GM19463 (cell line): ENCODE results near the gene RAB6A.
"Not testable (repeated sequence)": the region's sequence is repeated elsewhere in the genome, so short reads cannot be mapped to it uniquely, and the experiment has no call there.

Source experiments
- ATAC-seq: cut with Tn5 transposase; IDR thresholded peaks from one replicate; pipeline ENCODE4 v1.9.1; 2021; ENCODE audit warnings: mild to moderate bottlenecking, moderate library complexity; ENCODE audit not compliant: unreplicated experiment

RAB6A gene

DNA sequence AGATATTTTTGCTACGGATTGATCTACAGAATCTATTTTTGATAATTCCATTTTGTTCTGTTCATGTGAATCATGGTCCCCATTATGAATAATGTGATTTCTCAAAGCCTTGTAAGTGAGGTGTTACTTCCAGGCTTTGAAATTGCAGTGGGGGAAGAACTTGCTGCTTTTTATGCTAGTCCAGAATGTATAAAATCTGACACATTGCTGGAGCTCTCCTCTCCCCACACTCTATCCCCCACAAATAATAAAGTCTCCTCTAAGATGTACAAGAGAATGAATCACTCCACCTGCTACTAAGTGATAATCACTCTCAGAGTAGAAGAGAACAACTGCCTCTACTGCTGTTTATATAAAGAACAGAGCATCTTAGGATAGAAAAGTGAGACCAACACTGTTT, 5.9 kb upstream of the RAB6A start:
- ATAC-seq = no peak

DNA sequence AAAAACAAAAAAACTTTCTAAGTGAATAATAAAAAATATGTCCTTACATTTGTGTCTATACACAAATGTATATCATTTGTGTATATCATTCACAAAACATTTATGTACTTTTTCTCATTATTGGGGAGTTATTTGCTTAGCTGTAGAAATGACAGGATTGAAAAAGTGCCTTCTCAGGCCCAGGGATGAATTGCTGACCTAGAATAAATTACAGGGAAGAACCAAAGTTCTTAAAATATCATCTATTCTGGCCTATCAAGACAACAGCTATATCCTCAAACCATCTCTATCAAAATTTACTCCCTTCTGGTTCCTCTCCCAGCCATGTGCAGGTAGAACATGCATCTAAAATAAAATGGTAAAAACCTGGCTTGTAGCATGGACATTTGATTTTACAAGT, 1.9 kb upstream of the RAB6A start:
- ATAC-seq = no peak

DNA sequence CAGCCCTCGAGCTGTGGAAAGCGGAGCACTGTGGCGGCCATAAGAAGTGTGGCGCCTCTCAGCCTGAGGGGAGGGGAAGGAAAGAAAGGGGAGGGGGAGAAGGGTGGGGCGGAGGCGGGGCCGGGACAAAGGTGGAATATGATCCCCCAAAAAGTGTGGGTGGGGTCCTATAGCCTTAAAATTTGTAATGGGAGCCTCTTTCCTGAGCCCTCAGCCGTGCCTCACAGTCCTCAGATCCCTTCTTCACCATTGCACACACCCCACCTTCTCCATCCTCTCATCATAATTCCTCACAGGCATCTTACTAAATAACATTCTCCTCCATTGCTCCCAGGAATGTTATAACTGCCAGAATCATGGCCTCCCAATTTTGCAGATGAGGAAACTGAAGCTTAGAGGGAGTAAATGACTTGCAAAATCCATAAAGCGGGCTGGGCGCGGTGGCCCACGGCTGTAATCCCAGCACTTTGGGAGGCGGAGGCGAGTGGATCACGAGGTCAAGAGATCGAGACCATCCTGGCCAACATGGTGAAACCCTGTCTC, 600 bp upstream of the RAB6A start:
- no peak for ATAC-seq

GRCh38 chr11:73760135-73760678, 667 bp downstream of the RAB6A start:
- no peak for ATAC-seq

- no peak for ATAC-seq
These were observed 1.2 kb downstream of the RAB6A start for GRCh38 chr11:73759610-73760134.

DNA sequence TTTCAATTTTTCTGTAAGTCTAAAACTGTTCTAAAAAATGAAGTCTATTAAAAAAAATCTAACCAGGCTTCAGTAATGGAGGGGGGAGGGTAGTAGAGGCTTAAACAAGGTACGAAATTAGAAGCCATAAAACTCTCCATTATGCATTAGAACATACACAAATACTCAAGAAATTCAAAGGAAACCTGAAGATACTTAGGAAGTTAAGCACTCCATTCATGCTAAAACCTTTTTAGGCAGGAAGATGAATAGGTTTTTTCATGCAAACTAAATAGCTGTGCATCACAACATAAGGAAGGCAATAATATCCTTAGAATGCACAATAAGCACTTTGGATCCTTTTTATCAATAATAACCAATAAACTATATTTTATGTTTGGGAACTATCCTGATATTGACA, 2.4 kb downstream of the RAB6A start:
- no peak for ATAC-seq

DNA sequence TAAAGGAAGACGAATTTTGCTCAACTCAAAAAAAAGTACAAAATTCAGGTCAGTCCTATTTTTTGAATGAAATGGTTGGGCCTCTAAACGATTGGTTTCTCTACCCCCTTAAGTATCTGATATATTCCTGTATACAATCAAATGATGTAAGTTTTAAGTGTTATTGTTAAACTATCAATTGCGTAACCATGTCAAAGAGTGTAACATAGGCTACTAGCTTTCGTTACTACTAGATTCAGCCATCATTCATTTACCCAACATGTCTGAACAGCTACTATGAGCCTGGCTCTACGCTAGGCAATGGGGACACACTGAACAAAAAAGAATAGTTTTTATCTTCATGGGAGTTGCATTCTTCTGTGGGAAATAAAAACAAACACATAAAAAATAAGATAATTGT, 3.3 kb downstream of the RAB6A start:
- no peak for ATAC-seq

GRCh38 chr11:73755670-73756069, 5.2 kb downstream of the RAB6A start:
- no peak for ATAC-seq

- no peak for ATAC-seq
These were observed 6.9 kb downstream of the RAB6A start for GRCh38 chr11:73753938-73754337.

DNA sequence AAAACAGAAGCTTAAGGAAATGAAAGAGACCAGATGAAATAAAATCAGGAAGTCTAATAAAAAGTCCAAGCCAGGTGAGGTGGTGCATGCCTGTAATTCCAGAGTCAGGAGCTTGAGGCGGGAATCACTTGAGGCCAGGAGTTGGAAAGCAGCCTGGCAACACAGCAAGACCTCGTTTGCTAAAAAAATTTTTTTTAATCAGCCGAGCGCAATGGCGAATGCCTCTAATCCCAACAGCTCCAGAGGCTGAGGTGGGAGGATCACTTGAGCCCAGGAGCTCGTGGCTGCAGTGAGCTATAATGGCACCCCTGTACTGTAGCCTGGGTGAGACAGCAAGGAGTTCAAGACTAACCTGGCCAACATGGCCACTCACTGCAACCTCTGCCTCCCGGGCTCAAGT, 8.0 kb downstream of the RAB6A start:
- no peak for ATAC-seq

DNA sequence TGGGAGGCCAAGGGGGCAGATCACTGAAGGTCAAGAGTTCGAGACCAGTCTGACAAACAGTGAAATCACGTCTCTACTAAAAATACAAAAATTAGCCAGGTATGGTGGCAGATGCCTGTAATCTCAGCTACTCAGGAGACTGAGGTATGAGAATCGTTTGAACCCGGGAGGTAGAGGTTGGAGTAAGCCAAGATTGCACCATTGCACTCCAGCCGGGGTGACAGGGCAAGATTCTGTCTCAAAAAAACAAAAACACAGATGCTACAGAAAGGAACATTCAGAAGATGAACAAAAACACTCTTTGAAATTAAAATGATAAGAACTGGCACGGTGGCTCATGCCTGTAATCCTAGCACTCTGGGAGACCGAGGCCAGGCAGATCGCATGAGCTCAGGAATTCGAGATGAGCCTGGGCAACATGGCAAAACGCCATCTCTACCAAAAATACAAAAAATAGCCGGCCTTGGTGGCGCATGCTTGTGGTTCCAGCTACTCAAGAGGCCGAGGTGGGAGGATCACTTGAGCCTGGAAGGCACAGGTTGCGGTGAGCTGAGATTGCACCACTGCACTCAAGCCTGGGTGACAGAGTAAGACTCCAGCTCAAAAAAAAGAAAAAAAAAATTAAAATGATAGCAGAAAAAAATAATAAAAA, 8.5 kb downstream of the RAB6A start:
- ATAC-seq = no peak

- ATAC-seq = not testable (repeated sequence)
These were observed 10.0 kb downstream of the RAB6A start for GRCh38 chr11:73750862-73751261.

- ATAC-seq = no peak
These were observed 10.6 kb downstream of the RAB6A start for GRCh38 chr11:73750228-73750627.

DNA sequence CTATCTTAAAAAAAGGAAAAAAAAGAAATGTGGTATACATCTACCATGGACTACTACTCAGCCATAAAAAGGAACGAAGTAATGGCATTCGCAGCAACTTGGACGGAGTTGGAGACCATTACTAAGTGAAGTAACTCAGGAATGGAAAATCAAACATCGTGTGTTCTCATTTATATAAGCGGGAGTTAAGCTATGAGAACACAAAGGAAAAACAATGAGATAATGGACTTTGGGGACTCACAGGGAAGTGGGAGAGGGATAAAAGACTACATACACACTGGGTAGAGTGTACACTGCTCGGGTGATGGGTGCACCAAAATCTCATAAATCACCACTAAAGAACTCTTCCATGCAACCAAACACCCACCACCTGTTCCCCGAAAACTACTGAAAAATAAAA, 11.8 kb downstream of the RAB6A start:
- ATAC-seq = no peak

GRCh38 chr11:73748300-73748699, 12.6 kb downstream of the RAB6A start:
- ATAC-seq = no peak

- ATAC-seq = no peak
These were observed 13.1 kb downstream of the RAB6A start for GRCh38 chr11:73747762-73748161.

- ATAC-seq = no peak
These were observed 14.2 kb downstream of the RAB6A start for GRCh38 chr11:73746701-73747100.

GRCh38 chr11:73743045-73743444, 17.8 kb downstream of the RAB6A start:
- ATAC-seq = no peak

DNA sequence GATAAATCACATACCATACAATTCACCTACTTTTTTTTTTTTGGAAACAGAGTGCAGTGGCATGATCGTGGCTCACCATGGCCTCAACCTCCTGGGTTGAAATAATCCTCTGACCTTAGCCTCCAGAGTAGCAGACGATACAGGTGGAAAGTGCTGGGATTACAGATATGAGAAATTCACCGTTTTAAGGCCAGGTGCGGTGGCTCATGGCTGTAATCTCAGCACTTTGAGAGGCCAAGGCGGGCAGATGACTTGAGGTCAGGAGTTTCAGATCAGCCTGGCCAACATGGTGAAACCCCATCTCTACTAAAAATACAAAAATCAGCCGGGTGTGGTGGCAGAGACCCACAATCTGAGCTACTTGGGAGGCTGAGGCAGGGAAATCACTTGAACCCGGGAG, 24.9 kb downstream of the RAB6A start:
- not testable (repeated sequence) for ATAC-seq

- ATAC-seq = no peak
These were observed 25.9 kb downstream of the RAB6A start for GRCh38 chr11:73734993-73735392.

DNA sequence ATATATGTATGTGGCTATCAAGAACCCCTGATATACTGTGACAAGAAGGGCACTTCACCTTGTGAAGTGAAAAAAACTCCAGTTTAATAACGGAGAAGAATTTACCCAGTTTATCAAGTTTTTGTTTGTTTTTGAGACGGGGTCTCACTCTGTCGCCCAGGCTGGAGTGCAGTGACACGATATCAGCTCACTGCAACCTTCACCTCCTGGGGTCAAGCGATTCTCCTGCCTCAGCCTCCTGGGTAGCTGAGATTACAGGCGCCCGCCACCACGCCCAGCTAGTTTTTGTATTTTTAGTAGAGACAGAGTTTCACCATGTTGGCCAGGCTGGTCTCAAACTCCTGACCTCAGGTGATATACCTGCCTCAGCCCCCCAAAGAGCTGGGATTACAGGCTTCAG, 26.9 kb downstream of the RAB6A start:
- ATAC-seq = not testable (repeated sequence)

- not testable (repeated sequence) for ATAC-seq
These were observed 27.9 kb downstream of the RAB6A start for GRCh38 chr11:73732936-73733335.
